Mesenchymal stem cell (in vitro differentiated cells and primary cell): ENCODE measurements around the gene EDA.
"Not testable (repeated sequence)": the region's sequence is repeated elsewhere in the genome, so short reads cannot be mapped to it uniquely, and the experiment has no call there.

Experiments
- DNase-seq: peaks from one replicate; pipeline ENCODE4 v3.0.0-alpha.2; 2013
- H2AFZ ChIP-seq: one replicate; pipeline ENCODE4 v1.6.1; 2013; ENCODE audit warnings: low read depth, mild to moderate bottlenecking, control low read depth, inconsistent platforms, low read length, moderate library complexity
- H2AK5ac ChIP-seq: 2 replicates; pipeline ENCODE4 v1.6.1; 2013; ENCODE audit warnings: low read length, moderate library complexity, mild to moderate bottlenecking, inconsistent platforms; ENCODE audit not compliant: severe bottlenecking
- H2BK120ac ChIP-seq: one replicate; pipeline ENCODE4 v1.6.1; 2013; ENCODE audit warnings: low read depth, mild to moderate bottlenecking, inconsistent platforms, low read length, moderate library complexity
- H2BK12ac ChIP-seq, 2 experiments: one replicate each; pipeline ENCODE4 v1.6.1; 2013; ENCODE audit warnings: inconsistent platforms in 2 of 2, low read length in 2 of 2, mild to moderate bottlenecking in 2 of 2, moderate library complexity in 2 of 2, control low read depth in 1 of 2
- H2BK15ac ChIP-seq: one replicate; pipeline ENCODE4 v1.6.1; 2013; ENCODE audit warnings: mild to moderate bottlenecking, low read depth, inconsistent platforms; ENCODE audit not compliant: poor library complexity, severe bottlenecking
- H2BK5ac ChIP-seq: 2 replicates; pipeline ENCODE4 v1.6.1; 2013; ENCODE audit warnings: low read depth, mild to moderate bottlenecking, low read length, control low read depth, inconsistent platforms; ENCODE audit not compliant: poor library complexity, severe bottlenecking
- H3K14ac ChIP-seq, 2 experiments: one replicate each; pipeline ENCODE4 v1.6.1; 2013; ENCODE audit warnings: inconsistent platforms in 2 of 2, low read length in 2 of 2, control low read depth in 1 of 2, mild to moderate bottlenecking in 1 of 2, moderate library complexity in 1 of 2
- H3K18ac ChIP-seq, 2 experiments: one replicate each; pipeline ENCODE4 v1.6.1; 2013; ENCODE audit warnings: inconsistent platforms in 2 of 2, low read length in 2 of 2, control low read depth in 1 of 2, low read depth in 1 of 2, mild to moderate bottlenecking in 1 of 2
- H3K23ac ChIP-seq, 2 experiments: one replicate each; pipeline ENCODE4 v1.6.1; 2013; ENCODE audit warnings: inconsistent platforms in 2 of 2, low read length in 2 of 2, mild to moderate bottlenecking in 2 of 2, moderate library complexity in 2 of 2, control low read depth in 1 of 2
- H3K27ac ChIP-seq: 2 replicates; pipeline ENCODE4 v1.5.1; 2013; ENCODE audit warnings: mild to moderate bottlenecking, moderate library complexity, low read length, control low read depth, inconsistent platforms; ENCODE audit not compliant: poor library complexity, severe bottlenecking
- H3K27me3 ChIP-seq, 2 experiments: 2 replicates each; pipeline versions ENCODE4 v1.6.1 to v1.7.0; 2013; ENCODE audit warnings: low read length in 2 of 2, mild to moderate bottlenecking in 2 of 2, moderate library complexity in 2 of 2, control low read depth in 1 of 2, inconsistent platforms in 1 of 2; ENCODE audit not compliant: control insufficient read depth in 1 of 2, insufficient read depth in 1 of 2
- H3K36me3 ChIP-seq, 2 experiments: 2 replicates each; pipeline versions ENCODE4 v1.6.1 to v1.7.0; 2013; ENCODE audit warnings: low read length in 2 of 2, control low read depth in 1 of 2, inconsistent platforms in 1 of 2, low read depth in 1 of 2, mild to moderate bottlenecking in 1 of 2; ENCODE audit not compliant: insufficient read depth in 2 of 2, control insufficient read depth in 1 of 2
- H3K4ac ChIP-seq, 2 experiments: one replicate each; pipeline ENCODE4 v1.6.1; 2013; ENCODE audit warnings: inconsistent platforms in 2 of 2, low read length in 2 of 2, mild to moderate bottlenecking in 2 of 2, moderate library complexity in 2 of 2, control low read depth in 1 of 2, low read depth in 1 of 2
- H3K4me1 ChIP-seq: 2 replicates; pipeline ENCODE4 v1.6.1; 2013; ENCODE audit warnings: low read depth, low read length, control low read depth; ENCODE audit not compliant: control insufficient read depth, insufficient read depth
- H3K4me2 ChIP-seq: 2 replicates; pipeline ENCODE4 v1.6.1; 2013; ENCODE audit warnings: low read length, mild to moderate bottlenecking, inconsistent platforms; ENCODE audit not compliant: poor library complexity, severe bottlenecking
- H3K4me3 ChIP-seq, 2 experiments: 2 replicates each; pipeline versions ENCODE4 v1.5.1 to v1.7.0; 2013; ENCODE audit warnings: low read length in 2 of 2, mild to moderate bottlenecking in 2 of 2, control low read depth in 1 of 2, low read depth in 1 of 2; ENCODE audit not compliant: insufficient read depth in 1 of 2
- H3K79me1 ChIP-seq: replicated peaks from 2 replicates; pipeline ENCODE4 v1.6.1; 2013; ENCODE audit warnings: mild to moderate bottlenecking, control low read depth, low read length, inconsistent platforms; ENCODE audit not compliant: poor library complexity, severe bottlenecking
- H3K9ac ChIP-seq: 2 replicates; pipeline ENCODE4 v1.7.0; 2013; ENCODE audit warnings: mild to moderate bottlenecking, low read length, moderate library complexity
- H3K9me3 ChIP-seq: 2 replicates; pipeline ENCODE4 v1.7.0; 2013; ENCODE audit warnings: mild to moderate bottlenecking, low read length; ENCODE audit not compliant: control insufficient read depth
- H4K8ac ChIP-seq: one replicate; pipeline ENCODE4 v1.6.1; 2013; ENCODE audit warnings: inconsistent platforms, mild to moderate bottlenecking, low read length, moderate library complexity
- H4K91ac ChIP-seq: one replicate; pipeline ENCODE4 v1.6.1; 2013; ENCODE audit warnings: mild to moderate bottlenecking, low read length, inconsistent platforms
- WGBS: methylation state at CpG from one replicate; pipeline ENCODE4 v1.1.7; 2013; ENCODE audit warnings: mixed read lengths; 5-methylcytosine and 5-hydroxymethylcytosine counted together

The EDA gene

GRCh38 chrX:69859999-69860398, 244.1 kb downstream of the EDA start:
- H3K27ac ChIP-seq, H3K23ac ChIP-seq, H2AK5ac ChIP-seq, H3K4ac ChIP-seq, DNase-seq, H3K4me1 ChIP-seq, H2BK120ac ChIP-seq, H2BK15ac ChIP-seq, H3K36me3 ChIP-seq, H3K18ac ChIP-seq, H3K79me1 ChIP-seq, H2BK5ac ChIP-seq, H4K8ac ChIP-seq, H3K9ac ChIP-seq, H3K27me3 ChIP-seq, H4K91ac ChIP-seq, H3K4me3 ChIP-seq, H2BK12ac ChIP-seq, H2AFZ ChIP-seq, H3K14ac ChIP-seq, H3K4me2 ChIP-seq: not testable (repeated sequence)
- peaks cover 35% of the 10 kb centered on the region for H3K9me3 ChIP-seq

- Histone ChIP-seq H3K27ac (no peak overlapping the region), H3K27me3 (peaks cover 0 to 3% of the 10 kb centered on the region in 2 experiments), H3K79me1 (no peaks in the 10 kb centered on the region), H3K36me3 (no peaks in the 10 kb centered on the region), H3K4me2 (no peak overlapping the region), H3K9me3 (peaks cover 9% of the 10 kb centered on the region), H2BK5ac (no peak overlapping the region), H4K8ac (no peak overlapping the region), H3K4ac (no peak overlapping the region), H2BK120ac (no peak overlapping the region), H3K14ac (no peak overlapping the region), H4K91ac (no peak overlapping the region), H3K23ac (no peak overlapping the region), H3K4me1 (no peaks in the 10 kb centered on the region), H2BK15ac (no peak overlapping the region), H3K9ac (no peak overlapping the region), H3K4me3 (no peak overlapping the region), H2AFZ (no peak overlapping the region), H2BK12ac (no peak overlapping the region), H3K18ac (no peak overlapping the region), H2AK5ac (no peak overlapping the region)
- DNase-seq, result no peak
- no CpG with 5 or more reads among the region's 1 CpG for WGBS
Measured at GRCh38 chrX:69876221-69876620, 260.3 kb downstream of the EDA start.

DNA sequence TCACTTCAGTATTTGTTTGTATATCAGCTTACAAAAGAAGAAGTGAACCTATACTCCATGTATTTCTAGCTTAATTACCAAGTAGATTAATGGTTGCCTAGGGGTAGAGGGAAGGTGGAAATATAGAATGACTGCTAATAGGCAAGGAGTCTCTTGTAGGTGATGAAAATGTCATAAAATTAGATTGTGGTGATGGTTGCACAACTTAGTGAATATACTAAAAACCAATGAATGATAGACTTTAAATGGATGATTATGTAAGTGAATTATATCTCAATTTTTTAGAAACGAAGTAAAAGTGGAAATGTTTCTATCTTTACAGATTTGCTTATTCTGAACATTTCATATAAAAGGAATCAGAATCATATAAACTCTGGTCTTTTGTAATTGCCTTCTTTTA, 268.3 kb downstream of the EDA start:
- no peaks in the 10 kb centered on the region for H3K4me1 ChIP-seq
- H4K8ac ChIP-seq, result no peak overlapping the region
- H4K91ac ChIP-seq, result no peak overlapping the region
- H3K4me2 ChIP-seq, result no peak overlapping the region
- DNase-seq, result no peak
- no peak overlapping the region for H2AK5ac ChIP-seq
- no peak overlapping the region for H3K27ac ChIP-seq
- no peak overlapping the region for H2BK5ac ChIP-seq
- H2BK12ac ChIP-seq, result no peak overlapping the region
- no peak overlapping the region for H3K4ac ChIP-seq
- H3K27me3 ChIP-seq, result peaks cover 0 to 7% of the 10 kb centered on the region in 2 experiments
- no peaks in the 10 kb centered on the region for H3K36me3 ChIP-seq
- no CpG with 5 or more reads among the region's 1 CpG for WGBS
- no peak overlapping the region for H3K4me3 ChIP-seq
- no peak overlapping the region for H3K14ac ChIP-seq
- H2BK120ac ChIP-seq, result no peak overlapping the region
- no peak overlapping the region for H2BK15ac ChIP-seq
- H3K18ac ChIP-seq, result no peak overlapping the region
- no peaks in the 10 kb centered on the region for H3K79me1 ChIP-seq
- H3K23ac ChIP-seq, result no peak overlapping the region
- H2AFZ ChIP-seq, result no peak overlapping the region
- no peak overlapping the region for H3K9ac ChIP-seq
- H3K9me3 ChIP-seq, result peaks cover 37% of the 10 kb centered on the region

DNA sequence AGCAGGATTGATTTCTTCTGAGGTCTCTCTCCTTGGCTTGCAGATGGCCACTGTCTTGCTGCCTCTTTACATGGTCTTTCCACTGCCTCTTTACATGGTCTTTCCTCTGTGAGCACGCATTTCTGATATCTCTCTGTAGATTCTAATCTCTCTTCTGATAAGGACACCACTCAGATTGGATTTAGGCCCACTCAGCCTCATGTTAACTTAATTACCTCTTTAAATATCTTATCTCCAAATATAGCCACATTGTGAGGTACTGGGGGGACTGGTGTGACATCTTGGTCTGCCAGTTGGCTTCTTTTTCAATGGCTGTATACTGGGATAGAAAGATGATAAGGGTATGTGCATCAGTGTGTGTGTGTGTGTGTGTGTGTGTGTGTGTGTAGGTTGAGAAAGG, 280.1 kb downstream of the EDA start:
- Histone ChIP-seq H3K18ac (no peak overlapping the region), H2BK12ac (no peak overlapping the region), H4K91ac (no peak overlapping the region), H3K36me3 (no peaks in the 10 kb centered on the region), H2BK120ac (no peak overlapping the region), H2AFZ (no peak overlapping the region), H3K23ac (no peak overlapping the region), H3K14ac (no peak overlapping the region), H3K27ac (no peak overlapping the region), H3K9me3 (no peaks in the 10 kb centered on the region), H2BK5ac (no peak overlapping the region), H3K4me1 (no peaks in the 10 kb centered on the region), H3K4ac (no peak overlapping the region), H3K4me3 (no peak overlapping the region), H3K9ac (no peak overlapping the region), H2BK15ac (no peak overlapping the region), H4K8ac (no peak overlapping the region), H2AK5ac (no peak overlapping the region), H3K4me2 (no peak overlapping the region), H3K79me1 (no peaks in the 10 kb centered on the region), H3K27me3 (peaks cover 0 to 28% of the 10 kb centered on the region in 2 experiments)
- no peak for DNase-seq
- 0% methylated on average over 1 of the region's 1 CpG for WGBS
